Adipocyte (in vitro differentiated cells): Measurements from ENCODE around the gene ATP6V0E2.

Source experiments
- DNase-seq: peaks from one replicate; pipeline ENCODE4 v3.0.0-alpha.2; 2015; ENCODE audit warnings: low read depth
- H3K27me3 ChIP-seq: replicated peaks from 2 replicates; pipeline ENCODE4 v1.7.0; 2013; ENCODE audit warnings: mild to moderate bottlenecking, low read length, moderate library complexity; ENCODE audit not compliant: control insufficient read depth, insufficient read depth
- H3K36me3 ChIP-seq: 2 replicates; pipeline ENCODE4 v1.7.0; 2013; ENCODE audit warnings: low read length, mild to moderate bottlenecking, moderate library complexity; ENCODE audit not compliant: control insufficient read depth, insufficient read depth, severe bottlenecking
- H3K4me1 ChIP-seq: 2 replicates; pipeline ENCODE4 v1.7.0; 2013; ENCODE audit warnings: mild to moderate bottlenecking, low read length, moderate library complexity; ENCODE audit not compliant: control insufficient read depth, insufficient read depth
- H3K4me3 ChIP-seq: 2 replicates; pipeline ENCODE4 v1.7.0; 2013; ENCODE audit warnings: mild to moderate bottlenecking, low read length, moderate library complexity
- H3K9ac ChIP-seq: 2 replicates; pipeline ENCODE4 v1.7.0; 2013; ENCODE audit warnings: mild to moderate bottlenecking, low read length, moderate library complexity
- H3K9me3 ChIP-seq: 2 replicates; pipeline ENCODE4 v1.7.0; 2013; ENCODE audit warnings: mild to moderate bottlenecking, low read length, moderate library complexity; ENCODE audit not compliant: control insufficient read depth

Gene ATP6V0E2

GRCh38 chr7:149856583-149856982 lies 17.2 kb upstream of the ATP6V0E2 start:
- DNase-seq, result no peak
- Histone ChIP-seq H3K36me3 (peaks cover 9% of the 10 kb centered on the region), H3K9ac (no peak overlapping the region), H3K4me3 (no peak overlapping the region), H3K4me1 (peaks cover 5% of the 10 kb centered on the region), H3K27me3 (no peaks in the 10 kb centered on the region), H3K9me3 (no peaks in the 10 kb centered on the region)

- no peak for DNase-seq
- no peaks in the 10 kb centered on the region for H3K9me3 ChIP-seq
- peaks cover 3% of the 10 kb centered on the region for H3K36me3 ChIP-seq
- peaks cover 5% of the 10 kb centered on the region for H3K4me1 ChIP-seq
- H3K4me3 ChIP-seq, result no peak overlapping the region
- no peaks in the 10 kb centered on the region for H3K27me3 ChIP-seq
- H3K9ac ChIP-seq, result no peak overlapping the region
Measured at GRCh38 chr7:149859369-149859768, 14.4 kb upstream of the ATP6V0E2 start.

GRCh38 chr7:149859876-149860275 lies 13.9 kb upstream of the ATP6V0E2 start:
- Histone ChIP-seq H3K9ac (no peak overlapping the region), H3K9me3 (no peaks in the 10 kb centered on the region), H3K4me1 (peaks cover 4% of the 10 kb centered on the region), H3K27me3 (no peaks in the 10 kb centered on the region), H3K4me3 (no peak overlapping the region), H3K36me3 (peaks cover 3% of the 10 kb centered on the region)
- no peak for DNase-seq

- no peaks in the 10 kb centered on the region for H3K27me3 ChIP-seq
- no peaks in the 10 kb centered on the region for H3K4me1 ChIP-seq
- H3K36me3 ChIP-seq, result peaks cover 7% of the 10 kb centered on the region
- DNase-seq, result no peak
- no peak overlapping the region for H3K9ac ChIP-seq
- H3K4me3 ChIP-seq, result no peak overlapping the region
- H3K9me3 ChIP-seq, result no peaks in the 10 kb centered on the region
Measured at GRCh38 chr7:149860821-149861727, 12.7 kb upstream of the ATP6V0E2 start.

- H3K9ac ChIP-seq, result no peak overlapping the region
- no peaks in the 10 kb centered on the region for H3K9me3 ChIP-seq
- H3K4me1 ChIP-seq, result no peaks in the 10 kb centered on the region
- no peaks in the 10 kb centered on the region for H3K27me3 ChIP-seq
- peaks cover 7% of the 10 kb centered on the region for H3K36me3 ChIP-seq
- DNase-seq, result no peak
- no peak overlapping the region for H3K4me3 ChIP-seq
Measured at GRCh38 chr7:149861728-149862045, 12.1 kb upstream of the ATP6V0E2 start.

- Histone ChIP-seq H3K36me3 (peaks cover 7% of the 10 kb centered on the region), H3K27me3 (no peaks in the 10 kb centered on the region), H3K4me1 (no peaks in the 10 kb centered on the region), H3K9me3 (no peaks in the 10 kb centered on the region), H3K9ac (no peak overlapping the region), H3K4me3 (no peak overlapping the region)
- DNase-seq, result no peak
Measured at GRCh38 chr7:149862156-149862555, 11.6 kb upstream of the ATP6V0E2 start.

- Histone ChIP-seq H3K9me3 (no peaks in the 10 kb centered on the region), H3K27me3 (no peaks in the 10 kb centered on the region), H3K4me1 (no peaks in the 10 kb centered on the region), H3K9ac (no peak overlapping the region), H3K4me3 (no peak overlapping the region), H3K36me3 (peaks cover 7% of the 10 kb centered on the region)
- DNase-seq, result no peak
Measured at GRCh38 chr7:149863500-149863899, 10.3 kb upstream of the ATP6V0E2 start.

- no peak overlapping the region for H3K9ac ChIP-seq
- H3K27me3 ChIP-seq, result no peaks in the 10 kb centered on the region
- no peaks in the 10 kb centered on the region for H3K9me3 ChIP-seq
- H3K36me3 ChIP-seq, result peaks cover 7% of the 10 kb centered on the region
- DNase-seq, result no peak
- H3K4me3 ChIP-seq, result no peak overlapping the region
- H3K4me1 ChIP-seq, result no peaks in the 10 kb centered on the region
Measured at GRCh38 chr7:149864023-149864422, 9.7 kb upstream of the ATP6V0E2 start.

GRCh38 chr7:149864751-149865150 lies 9.0 kb upstream of the ATP6V0E2 start:
- Histone ChIP-seq H3K9ac (no peak overlapping the region), H3K4me3 (no peak overlapping the region), H3K36me3 (peaks cover 7% of the 10 kb centered on the region), H3K27me3 (no peaks in the 10 kb centered on the region), H3K9me3 (no peaks in the 10 kb centered on the region), H3K4me1 (no peaks in the 10 kb centered on the region)
- DNase-seq, result no peak

GRCh38 chr7:149865437-149865836 lies 8.3 kb upstream of the ATP6V0E2 start:
- Histone ChIP-seq H3K27me3 (no peaks in the 10 kb centered on the region), H3K9ac (no peak overlapping the region), H3K4me3 (no peak overlapping the region), H3K9me3 (no peaks in the 10 kb centered on the region), H3K36me3 (peaks cover 7% of the 10 kb centered on the region), H3K4me1 (no peaks in the 10 kb centered on the region)
- DNase-seq, result no peak

- H3K36me3 ChIP-seq, result peaks cover 4% of the 10 kb centered on the region
- no peaks in the 10 kb centered on the region for H3K9me3 ChIP-seq
Measured at GRCh38 chr7:149866139-149866778, 7.5 kb upstream of the ATP6V0E2 start.

More at GRCh38 chr7:149866139-149866778, 7.5 kb upstream of the ATP6V0E2 start:
- Histone ChIP-seq H3K27me3 (no peaks in the 10 kb centered on the region), H3K4me3 (no peak overlapping the region), H3K4me1 (no peaks in the 10 kb centered on the region), H3K9ac (no peak overlapping the region)
- no peak for DNase-seq
